CD4-positive, alpha-beta T cell treated with Interleukin-15 for 1 hour (primary cell): ENCODE results near the gene RBM7.

Experiments used
- DNase-seq: peaks from one replicate; pipeline ENCODE4 v3.0.0-alpha.2; 2020

RBM7 gene

GRCh38 chr11:114397349-114397982 is 3.0 kb upstream of the RBM7 start:
- no peak for DNase-seq

DNA sequence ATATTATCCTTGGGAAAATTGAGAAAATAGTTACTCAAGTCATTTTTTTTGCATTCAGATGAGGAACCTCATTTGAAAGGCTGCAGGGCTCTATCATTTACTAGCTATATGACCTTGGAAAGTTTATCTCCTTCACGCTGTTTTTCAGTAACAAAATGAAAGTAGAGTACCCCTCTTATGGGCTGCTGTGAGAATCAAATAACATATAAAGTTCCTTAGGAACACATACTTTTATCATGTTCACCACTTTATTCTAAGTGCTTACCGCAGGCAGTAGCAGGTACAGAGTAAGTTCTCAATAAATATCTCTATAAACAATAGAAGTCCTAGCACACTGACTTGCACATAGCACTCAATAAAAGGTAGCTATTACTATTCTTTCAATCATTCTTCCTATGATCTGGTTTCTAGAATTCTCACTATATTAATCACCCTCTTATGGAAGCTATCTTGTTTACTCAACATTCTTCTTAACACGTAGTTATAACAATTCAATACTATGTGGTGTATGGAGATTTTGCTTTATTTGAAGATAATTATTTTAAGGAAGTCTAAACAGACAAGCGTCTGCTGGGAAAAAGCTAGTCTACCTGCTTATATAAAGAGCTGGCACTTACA is 2.1 kb upstream of the RBM7 start:
- DNase-seq, result no peak

- no peak for DNase-seq
Observed at GRCh38 chr11:114399490-114400215, 813 bp upstream of the RBM7 start.

GRCh38 chr11:114400915-114401223 is 403 bp downstream of the RBM7 start:
- DNase-seq, result no peak

GRCh38 chr11:114401311-114401710 is 845 bp downstream of the RBM7 start:
- DNase-seq, result no peak

- DNase-seq, result no peak
Observed at GRCh38 chr11:114412946-114413345, 12.5 kb downstream of the RBM7 start.

GRCh38 chr11:114413958-114414357 is 13.5 kb downstream of the RBM7 start:
- DNase-seq, result no peak

DNA sequence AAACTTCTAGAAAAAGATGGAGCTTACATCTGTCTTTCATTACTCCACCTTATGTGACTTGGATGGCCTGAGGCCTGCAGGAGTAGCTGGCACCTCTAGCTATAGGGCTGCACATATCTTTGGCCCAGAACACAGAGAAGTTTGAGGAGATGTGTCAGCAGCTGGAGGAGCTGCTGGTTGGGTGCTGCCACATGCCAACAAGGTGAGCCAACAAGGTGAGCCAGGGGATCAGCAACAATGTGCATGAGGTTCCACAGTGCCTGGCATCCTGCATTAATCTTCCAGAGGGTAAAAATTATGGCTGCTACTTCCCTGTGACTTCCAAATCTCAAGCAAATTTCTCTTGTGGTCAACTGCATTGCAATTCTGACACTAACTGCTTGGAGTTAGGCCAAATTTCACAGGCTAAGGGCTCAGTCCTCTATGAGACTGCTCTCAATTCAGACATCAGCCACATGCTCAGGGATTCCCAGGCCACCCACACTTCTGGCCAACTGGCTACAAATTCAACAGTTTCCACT is 16.0 kb downstream of the RBM7 start:
- DNase-seq, result no peak

- no peak for DNase-seq
Observed at GRCh38 chr11:114426280-114426679, 25.8 kb downstream of the RBM7 start.

DNA sequence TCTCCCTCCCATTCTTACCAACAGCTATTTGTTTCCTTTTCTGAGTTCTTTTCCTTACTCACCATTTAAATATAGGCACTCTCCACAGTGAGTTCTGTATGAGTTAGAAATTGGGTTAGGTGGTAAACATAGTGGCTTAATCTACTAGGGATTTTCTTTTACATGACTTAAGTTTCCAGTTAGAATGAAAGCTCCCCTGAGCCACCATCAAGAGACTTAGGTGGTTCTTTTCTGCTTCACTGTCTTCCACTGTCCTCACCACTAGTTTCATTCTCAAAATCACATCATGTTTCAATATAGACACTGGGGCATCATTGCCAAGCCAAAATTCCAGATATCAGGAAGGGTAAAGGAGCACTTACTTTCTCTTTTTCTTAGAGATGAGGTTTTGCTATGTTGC is 29.8 kb downstream of the RBM7 start:
- no peak for DNase-seq

DNA sequence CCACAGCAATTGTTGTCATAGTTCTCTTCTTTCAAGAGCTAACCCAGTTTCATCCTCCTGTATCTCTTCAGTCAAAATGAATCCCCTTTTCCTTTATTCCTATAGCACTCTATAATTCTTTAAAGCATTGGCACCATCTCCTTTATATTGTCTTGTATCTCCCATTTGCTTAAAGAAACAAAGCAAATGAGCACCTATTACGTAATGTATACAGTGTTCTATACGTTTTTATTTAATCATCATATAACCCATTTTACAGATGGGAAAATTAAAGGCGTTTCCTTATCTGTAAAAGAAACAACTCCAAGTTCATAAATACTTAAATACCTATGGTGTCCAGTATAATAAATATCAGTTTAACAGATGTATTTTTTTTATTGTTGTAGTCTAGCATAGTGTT is 32.4 kb downstream of the RBM7 start:
- DNase-seq, result no peak

- DNase-seq, result no peak
Observed at GRCh38 chr11:114433376-114433775, 32.9 kb downstream of the RBM7 start.

GRCh38 chr11:114438303-114438702 is 37.8 kb downstream of the RBM7 start:
- DNase-seq, result no peak

DNA sequence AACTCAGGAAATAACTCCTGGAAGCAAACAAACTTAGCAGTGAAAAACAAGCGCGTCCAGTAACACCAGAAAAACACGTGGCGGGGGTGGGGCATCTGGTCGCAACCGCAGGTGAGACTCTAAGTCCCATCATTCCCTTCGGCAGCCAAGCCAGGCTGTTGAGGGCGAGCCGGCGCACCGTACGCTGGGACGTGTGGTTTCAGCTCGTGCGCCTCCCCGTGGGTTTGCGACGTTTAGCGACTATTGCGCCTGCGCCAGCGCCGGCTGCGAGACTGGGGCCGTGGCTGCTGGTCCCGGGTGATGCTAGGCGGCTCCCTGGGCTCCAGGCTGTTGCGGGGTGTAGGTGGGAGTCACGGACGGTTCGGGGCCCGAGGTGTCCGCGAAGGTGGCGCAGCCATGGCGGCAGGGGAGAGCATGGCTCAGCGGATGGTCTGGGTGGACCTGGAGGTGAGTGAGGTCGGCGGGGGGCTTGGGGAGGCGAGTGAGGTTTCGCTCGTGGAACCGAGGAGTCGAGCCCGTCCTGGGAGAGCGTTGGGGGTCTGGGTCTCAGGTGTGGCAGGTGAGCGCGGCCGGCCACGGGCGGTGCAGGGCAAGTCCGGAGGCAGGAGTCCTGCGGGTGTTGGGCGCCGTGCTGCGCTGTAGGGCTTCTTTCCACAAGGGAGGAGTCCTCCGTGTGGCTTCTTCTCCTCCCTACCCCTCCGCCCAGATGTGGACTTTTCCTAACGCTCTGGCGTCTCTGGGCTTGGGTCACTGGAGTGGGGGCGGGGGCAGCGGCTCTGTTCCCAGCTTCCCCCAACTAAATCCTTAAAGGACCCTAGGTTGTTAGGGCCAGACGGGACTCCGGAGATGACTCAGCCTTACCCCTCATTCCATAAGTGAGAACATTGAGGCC is 39.0 kb downstream of the RBM7 start, which contains the start of gene REXO2:
REXO2 (plus strand) TSS at position 239 of the 892 bp plus-strand sequence; CDS start at position 301, 62 bp downstream.
- DNase-seq, result peak; percentile 95

- DNase-seq, result no peak
Observed at GRCh38 chr11:114440121-114440860, 39.8 kb downstream of the RBM7 start.

DNA sequence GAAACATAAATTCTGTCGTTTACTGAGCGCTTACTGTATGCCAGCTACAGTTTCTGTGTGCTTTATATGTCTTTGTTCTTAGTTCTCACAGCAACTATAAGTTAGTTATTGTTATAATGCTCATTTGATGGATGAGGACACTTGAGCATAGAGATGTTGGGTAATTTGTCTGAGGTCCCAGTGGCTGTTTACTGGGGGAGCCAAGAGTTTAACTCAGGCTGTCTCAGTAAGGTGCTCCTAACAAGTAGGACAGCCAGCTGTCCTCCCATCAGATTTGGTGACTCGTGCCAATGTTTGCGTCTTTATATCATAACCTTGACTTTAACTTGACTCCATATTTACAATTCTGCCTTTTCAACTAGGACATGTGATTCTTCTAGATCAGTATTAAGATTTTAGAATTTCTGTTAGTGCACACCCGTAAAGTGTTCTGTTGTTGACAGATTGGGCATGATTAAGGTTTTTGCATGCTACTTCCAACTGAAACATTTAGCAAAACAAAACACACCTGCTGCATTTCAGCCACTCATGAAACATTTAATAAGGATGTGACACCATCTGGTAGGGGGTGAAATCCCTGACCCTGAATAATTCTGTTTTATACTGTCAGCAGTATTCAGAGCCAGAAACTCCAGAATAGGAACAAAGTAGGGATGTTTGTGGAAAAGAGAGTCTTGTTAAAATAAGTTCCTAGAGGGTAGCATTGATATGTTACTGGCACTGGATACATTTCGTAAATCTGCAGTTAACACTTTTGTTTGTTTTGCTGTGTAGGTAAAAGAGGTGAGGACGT is 40.7 kb downstream of the RBM7 start:
- no peak for DNase-seq

- DNase-seq, result no peak
Observed at GRCh38 chr11:114441921-114442320, 41.5 kb downstream of the RBM7 start.

GRCh38 chr11:114442536-114442935 is 42.1 kb downstream of the RBM7 start:
- DNase-seq, result no peak

GRCh38 chr11:114447444-114447843 is 47.0 kb downstream of the RBM7 start:
- DNase-seq, result no peak

DNA sequence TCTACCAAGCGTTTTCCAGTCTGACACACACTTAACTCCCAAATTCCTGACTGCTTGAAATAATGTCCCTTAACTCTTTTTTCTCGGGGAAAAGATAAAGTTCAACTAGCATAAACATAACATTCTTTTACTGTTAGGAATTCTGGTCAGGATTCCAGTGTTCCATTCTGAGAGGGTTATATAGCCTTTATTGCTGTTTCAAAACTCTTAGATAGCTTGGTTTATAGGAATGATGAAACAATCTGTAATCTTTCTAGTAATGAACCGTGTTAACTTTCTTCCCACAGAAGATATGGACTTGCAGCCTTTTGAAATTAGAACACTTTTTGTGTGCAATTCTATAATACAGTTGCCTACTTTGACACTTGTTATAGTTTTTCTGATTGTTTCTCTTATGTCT is 47.4 kb downstream of the RBM7 start:
- no peak for DNase-seq

GRCh38 chr11:114448749-114449482 is 48.5 kb downstream of the RBM7 start:
- no peak for DNase-seq
